ENCODE data around the gene SCNN1G.

The SCNN1G gene

GRCh38 chr16:23152386-23153178, 30.0 kb upstream of the SCNN1G start:
- DNase-seq, result no peak

- DNase-seq, result no peak
Observed at GRCh38 chr16:23155445-23156049, 27.0 kb upstream of the SCNN1G start.

GRCh38 chr16:23156110-23156509, 26.4 kb upstream of the SCNN1G start:
- no peak for DNase-seq

- no peak for DNase-seq
Observed at GRCh38 chr16:23156946-23157460, 25.5 kb upstream of the SCNN1G start.

GRCh38 chr16:23158114-23158513, 24.4 kb upstream of the SCNN1G start:
- DNase-seq, result no peak

- DNase-seq, result no peak
Observed at GRCh38 chr16:23160082-23160481, 22.5 kb upstream of the SCNN1G start.

- DNase-seq, result no peak
Observed at GRCh38 chr16:23160574-23160973, 22.0 kb upstream of the SCNN1G start.

- DNase-seq, result no peak
Observed at GRCh38 chr16:23163921-23164320, 18.6 kb upstream of the SCNN1G start.

- DNase-seq, result no peak
Observed at GRCh38 chr16:23164736-23165135, 17.8 kb upstream of the SCNN1G start.

GRCh38 chr16:23172583-23172982, 10.0 kb upstream of the SCNN1G start:
- DNase-seq, result no peak

- no peak for DNase-seq
Observed at GRCh38 chr16:23172994-23173393, 9.6 kb upstream of the SCNN1G start.

- DNase-seq, result no peak
Observed at GRCh38 chr16:23174622-23175021, 7.9 kb upstream of the SCNN1G start.

- no peak for DNase-seq
Observed at GRCh38 chr16:23175651-23176050, 6.9 kb upstream of the SCNN1G start.

GRCh38 chr16:23181506-23181905, 1.0 kb upstream of the SCNN1G start:
- no peak for DNase-seq

GRCh38 chr16:23182206-23182678, 303 bp upstream of the SCNN1G start:
- DNase-seq, result peak; percentile 37

- DNase-seq, result no peak
Observed at GRCh38 chr16:23183543-23183862, 958 bp downstream of the SCNN1G start.

- peak; percentile 41 for DNase-seq
Observed at GRCh38 chr16:23185656-23186055, 3.1 kb downstream of the SCNN1G start.

- DNase-seq, result no peak
Observed at GRCh38 chr16:23186171-23186570, 3.6 kb downstream of the SCNN1G start.

GRCh38 chr16:23187341-23187740, 4.8 kb downstream of the SCNN1G start:
- no peak for DNase-seq

GRCh38 chr16:23188911-23189310, 6.4 kb downstream of the SCNN1G start:
- DNase-seq, result no peak

- DNase-seq, result no peak
Observed at GRCh38 chr16:23194497-23195221, 12.1 kb downstream of the SCNN1G start.

GRCh38 chr16:23195366-23195978, 12.9 kb downstream of the SCNN1G start:
- no peak for DNase-seq

- no peak for DNase-seq
Observed at GRCh38 chr16:23196539-23196938, 14.0 kb downstream of the SCNN1G start.
